HG02642 (cell line): ENCODE measurements around the gene IGFBP4.

Source experiments
- ATAC-seq: cut with Tn5 transposase; IDR thresholded peaks from one replicate; pipeline ENCODE4 v1.9.1; 2021; ENCODE audit warnings: mild to moderate bottlenecking; ENCODE audit not compliant: unreplicated experiment, poor library complexity

IGFBP4 gene

GRCh38 chr17:40469805-40470675 is 26.8 kb downstream of the IGFBP4 start:
- ATAC-seq: no peak

GRCh38 chr17:40470932-40471828 is 27.9 kb downstream of the IGFBP4 start:
- no peak for ATAC-seq

GRCh38 chr17:40471846-40472732 is 28.8 kb downstream of the IGFBP4 start:
- no peak for ATAC-seq

- ATAC-seq: no peak
Measured at GRCh38 chr17:40472733-40473452, 29.6 kb downstream of the IGFBP4 start.

GRCh38 chr17:40473573-40474365 is 30.5 kb downstream of the IGFBP4 start:
- no peak for ATAC-seq

- ATAC-seq: no peak
Measured at GRCh38 chr17:40474419-40475002, 31.3 kb downstream of the IGFBP4 start.

- no peak for ATAC-seq
Measured at GRCh38 chr17:40475234-40475908, 32.1 kb downstream of the IGFBP4 start.

GRCh38 chr17:40477796-40478195 is 34.5 kb downstream of the IGFBP4 start:
- no peak for ATAC-seq

GRCh38 chr17:40478486-40478885 is 35.2 kb downstream of the IGFBP4 start:
- ATAC-seq: no peak

GRCh38 chr17:40479754-40480480 is 36.7 kb downstream of the IGFBP4 start:
- ATAC-seq: no peak

- ATAC-seq: no peak
Measured at GRCh38 chr17:40480501-40481003, 37.3 kb downstream of the IGFBP4 start.

- no peak for ATAC-seq
Measured at GRCh38 chr17:40481106-40481505, 37.9 kb downstream of the IGFBP4 start.

- no peak for ATAC-seq
Measured at GRCh38 chr17:40482722-40483121, 39.5 kb downstream of the IGFBP4 start.

- no peak for ATAC-seq
Measured at GRCh38 chr17:40483679-40484078, 40.4 kb downstream of the IGFBP4 start.

- ATAC-seq: no peak
Measured at GRCh38 chr17:40484285-40484972, 41.2 kb downstream of the IGFBP4 start.

GRCh38 chr17:40484973-40485530 is 41.8 kb downstream of the IGFBP4 start:
- no peak for ATAC-seq
